NCI-H2196 (cell line): ENCODE measurements around the gene PPP2R5B.
"Not testable (repeated sequence)": the region's sequence is repeated elsewhere in the genome, so short reads cannot be mapped to it uniquely, and the experiment has no call there.

Experiments used
- DNase-seq: peaks from one replicate; lab custom pipeline; 2025; ENCODE audit not compliant: unreplicated experiment; lab: John Stamatoyannopoulos, UW

The PPP2R5B gene

GRCh38 chr11:64974124-64974523 lies 49.6 kb downstream of the PPP2R5B start:
- DNase-seq, result no peak

- no peak for DNase-seq
Observed at GRCh38 chr11:64976651-64977050, 52.2 kb downstream of the PPP2R5B start.

DNA sequence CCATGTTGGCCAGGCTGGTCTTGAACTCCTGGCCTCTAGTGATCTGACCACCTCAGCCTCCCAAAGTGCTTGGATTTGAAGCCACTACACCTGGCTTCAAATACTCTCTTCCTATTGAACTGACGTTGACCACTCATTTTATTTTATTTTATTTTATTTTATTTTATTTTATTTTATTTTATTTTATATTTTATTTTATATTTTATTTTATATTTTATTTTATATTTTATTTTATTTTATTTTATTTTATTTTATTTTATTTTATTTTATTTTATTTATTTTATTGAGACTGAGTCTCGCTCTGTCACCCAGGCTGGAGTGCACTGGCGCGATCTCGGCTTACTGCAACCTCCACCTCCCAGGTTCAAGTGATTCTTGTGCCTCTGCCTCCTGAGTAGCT lies 58.9 kb downstream of the PPP2R5B start:
- not testable (repeated sequence) for DNase-seq
